GM18511 (cell line): ENCODE measurements around the gene CES2.
"Not testable (repeated sequence)": the region's sequence is repeated elsewhere in the genome, so short reads cannot be mapped to it uniquely, and the experiment has no call there.

Experiments used
- ATAC-seq: cut with Tn5 transposase; IDR thresholded peaks from one replicate; pipeline ENCODE4 v1.9.1; 2021; ENCODE audit warnings: mild to moderate bottlenecking, moderate library complexity; ENCODE audit not compliant: unreplicated experiment

CES2 gene

GRCh38 chr16:66952430-66953110 is 17.3 kb downstream of the CES2 start:
- no peak for ATAC-seq

- ATAC-seq = no peak
Observed at GRCh38 chr16:66953462-66954096, 18.3 kb downstream of the CES2 start.

- no peak for ATAC-seq
Observed at GRCh38 chr16:66954097-66954659, 18.9 kb downstream of the CES2 start.

- ATAC-seq = not testable (repeated sequence)
Observed at GRCh38 chr16:66955363-66956153, 20.2 kb downstream of the CES2 start.

- ATAC-seq = not testable (repeated sequence)
Observed at GRCh38 chr16:66956154-66956457, 20.8 kb downstream of the CES2 start.

GRCh38 chr16:66958857-66959703 is 23.8 kb downstream of the CES2 start:
- no peak for ATAC-seq

- ATAC-seq = no peak
Observed at GRCh38 chr16:66959704-66960161, 24.4 kb downstream of the CES2 start.

- no peak for ATAC-seq
Observed at GRCh38 chr16:66960270-66960669, 25.0 kb downstream of the CES2 start.

- ATAC-seq = peak; percentile 86
Observed at GRCh38 chr16:66961065-66961744, 25.9 kb downstream of the CES2 start, which contains the start of gene CES3. Gene CES3 (plus strand): TSS chr16:66961266. CDS start chr16:66961308, 42 bp downstream.

GRCh38 chr16:66961914-66962313 is 26.6 kb downstream of the CES2 start:
- ATAC-seq = no peak

- ATAC-seq = no peak
Observed at GRCh38 chr16:66964049-66964448, 28.7 kb downstream of the CES2 start.

GRCh38 chr16:66968847-66969246 is 33.5 kb downstream of the CES2 start:
- ATAC-seq = no peak

GRCh38 chr16:66970775-66971720 is 35.7 kb downstream of the CES2 start:
- no peak for ATAC-seq

- ATAC-seq = no peak
Observed at GRCh38 chr16:66972983-66973382, 37.7 kb downstream of the CES2 start.

- no peak for ATAC-seq
Observed at GRCh38 chr16:66973716-66974115, 38.4 kb downstream of the CES2 start.

GRCh38 chr16:66974156-66974931 is 39.0 kb downstream of the CES2 start:
- ATAC-seq = not testable (repeated sequence)

- ATAC-seq = not testable (repeated sequence)
Observed at GRCh38 chr16:66974932-66975246, 39.6 kb downstream of the CES2 start.

GRCh38 chr16:66975302-66975893 is 40.1 kb downstream of the CES2 start:
- no peak for ATAC-seq
